Metanephros (tissue), 1 donor: ENCODE data around the gene ASB10. TPM values are rescaled to one million over a fixed set of nuclear protein-coding genes. Genes with fewer than 3 reads are reported as not detected.

Source experiments
- total RNA-seq: library from RNA; depleted of rRNA; stranded (reverse); fragments of >200 nt; gene quantifications from one replicate; pipeline ENCODE4 v1.2.3, GENCODE V29; 2014

Gene ASB10, protein sequence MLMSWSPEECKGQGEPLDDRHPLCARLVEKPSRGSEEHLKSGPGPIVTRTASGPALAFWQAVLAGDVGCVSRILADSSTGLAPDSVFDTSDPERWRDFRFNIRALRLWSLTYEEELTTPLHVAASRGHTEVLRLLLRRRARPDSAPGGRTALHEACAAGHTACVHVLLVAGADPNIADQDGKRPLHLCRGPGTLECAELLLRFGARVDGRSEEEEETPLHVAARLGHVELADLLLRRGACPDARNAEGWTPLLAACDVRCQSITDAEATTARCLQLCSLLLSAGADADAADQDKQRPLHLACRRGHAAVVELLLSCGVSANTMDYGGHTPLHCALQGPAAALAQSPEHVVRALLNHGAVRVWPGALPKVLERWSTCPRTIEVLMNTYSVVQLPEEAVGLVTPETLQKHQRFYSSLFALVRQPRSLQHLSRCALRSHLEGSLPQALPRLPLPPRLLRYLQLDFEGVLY
- total RNA-seq, result 3.4 TPM

DNA sequence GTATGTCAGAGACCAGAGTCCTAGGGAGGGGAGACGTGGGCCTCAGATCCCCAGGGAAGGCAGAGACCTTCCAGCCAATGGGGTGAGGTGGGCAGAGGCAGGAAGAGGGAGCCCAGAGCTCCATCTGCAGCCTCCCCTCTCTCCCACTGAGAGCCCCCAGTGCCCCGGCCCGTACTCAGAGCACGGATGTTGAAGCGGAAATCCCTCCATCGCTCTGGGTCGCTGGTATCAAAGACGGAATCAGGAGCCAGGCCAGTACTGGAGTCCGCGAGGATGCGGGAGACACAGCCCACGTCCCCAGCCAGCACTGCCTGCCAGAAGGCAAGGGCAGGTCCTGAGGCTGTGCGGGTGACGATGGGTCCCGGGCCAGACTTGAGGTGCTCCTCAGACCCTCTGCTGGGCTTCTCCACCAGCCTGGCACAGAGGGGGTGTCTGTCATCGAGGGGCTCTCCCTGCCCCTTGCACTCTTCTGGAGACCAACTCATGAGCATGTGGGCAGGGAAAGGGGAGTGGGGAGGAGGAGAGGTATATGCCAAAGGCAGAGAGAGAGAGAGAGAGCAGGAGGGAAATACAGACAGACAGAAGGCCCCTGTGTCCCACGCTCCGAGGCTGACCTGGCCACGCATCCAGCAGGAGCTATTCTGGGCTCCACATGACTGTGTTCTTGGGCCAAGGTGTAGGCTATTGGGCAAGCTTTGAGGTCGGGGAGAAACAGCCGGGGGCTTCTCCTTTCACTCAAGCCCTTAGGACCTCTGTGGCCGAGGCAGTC is at the start of gene ASB10:
TSS of gene ASB10 (minus strand) at position 611 of the 769 bp plus-strand sequence. CDS start at position 491, 120 bp downstream.

GRCh38 chr7:151232091-151232916 is 45.3 kb upstream of the ASB10 start, which contains the start of gene CHPF2:
Gene CHPF2, plus strand, starts transcription at chr7:151232483. Its CDS starts 1,529 bp downstream, at chr7:151234012.

DNA sequence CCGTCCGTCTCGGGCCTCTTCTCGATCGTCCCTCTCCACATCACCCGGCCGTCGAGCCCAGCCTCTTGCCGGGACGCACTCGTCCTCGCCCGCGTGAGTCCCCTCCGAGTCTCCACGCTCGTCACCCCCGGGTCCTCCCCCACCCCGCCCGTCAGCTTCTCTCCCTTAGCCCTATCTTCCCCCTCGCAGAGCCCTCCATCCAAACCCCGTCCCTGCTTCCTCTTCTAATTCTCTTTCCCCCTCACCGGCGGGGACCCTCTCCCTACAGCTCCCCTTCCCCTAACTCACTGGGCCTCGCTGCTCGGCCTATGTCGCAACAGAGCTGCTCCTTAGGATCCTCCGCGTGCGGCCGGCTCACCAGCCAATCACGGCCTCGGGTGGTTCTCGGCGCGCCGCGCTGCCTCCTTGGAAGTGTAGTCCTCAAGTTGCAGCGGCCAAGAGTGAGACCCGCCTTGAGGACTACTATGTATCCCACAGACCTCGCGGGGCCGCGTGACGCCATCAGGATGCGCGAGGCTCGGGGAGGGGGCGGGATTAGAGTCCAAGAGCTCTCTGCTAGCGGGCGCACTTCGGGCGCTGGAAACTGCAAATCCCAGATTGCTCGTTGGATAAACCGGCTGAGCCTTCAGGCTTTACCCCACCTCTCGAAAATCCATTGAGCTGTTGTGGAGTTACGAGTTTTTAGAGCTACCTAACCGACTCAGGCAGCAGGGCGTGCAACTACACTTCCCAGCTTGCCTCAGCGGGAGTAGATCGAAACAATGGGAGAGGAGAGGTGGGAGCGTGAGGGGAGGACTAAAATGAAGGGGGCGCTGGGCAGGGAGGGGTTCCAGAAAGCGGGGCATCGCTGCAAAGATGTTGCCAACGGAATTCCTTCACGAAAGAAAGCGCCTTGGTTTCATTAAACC is 40.1 kb upstream of the ASB10 start, which contains the start of gene ABCF2:
TSS of gene ABCF2 (minus strand) at position 331 of the 908 bp plus-strand sequence. CDS start 747 bp downstream, outside the sequence.

GRCh38 chr7:151210087-151210854 is 23.2 kb upstream of the ASB10 start, which contains the start of gene H2BK1:
Gene H2BK1, minus strand, starts transcription at chr7:151210488. Its CDS starts 170 bp downstream, at chr7:151210318.

GRCh38 chr7:151167197-151167961 is 19.7 kb downstream of the ASB10 start, which contains the start of gene GBX1:
Gene GBX1, minus strand, starts transcription at chr7:151167694. Its CDS starts 146 bp downstream, at chr7:151167548.

Other genes starting within 250 kb of the ASB10 start
- gene KCNH2, start 208.9 kb downstream of the ASB10 start, total RNA-seq, result 14.4 TPM
- 22.5 TPM for gene NOS3, start 196.2 kb downstream of the ASB10 start, total RNA-seq
- gene ATG9B, start 162.8 kb downstream of the ASB10 start, total RNA-seq, result 0.70 TPM
- 24.6 TPM for gene ABCB8, start 158.8 kb downstream of the ASB10 start, total RNA-seq
- 0.76 TPM for gene ASIC3, start 138.7 kb downstream of the ASB10 start, total RNA-seq
- gene CDK5, start 129.4 kb downstream of the ASB10 start, total RNA-seq, result 13.3 TPM
- 110 TPM for gene SLC4A2, start 127.7 kb downstream of the ASB10 start, total RNA-seq
- gene FASTK, start 106.4 kb downstream of the ASB10 start, total RNA-seq, result 64.4 TPM
- gene TMUB1, start 103.8 kb downstream of the ASB10 start, total RNA-seq, result 25.7 TPM
- gene AGAP3, start 100.8 kb downstream of the ASB10 start, total RNA-seq, result 48.6 TPM
- gene GBX1, start 19.6 kb downstream of the ASB10 start, total RNA-seq, result 0.64 TPM
- not detected for gene H2BK1, start 23.2 kb upstream of the ASB10 start, total RNA-seq
- 22.3 TPM for gene ABCF2, start 40.0 kb upstream of the ASB10 start, total RNA-seq
- 29.1 TPM for gene CHPF2, start 45.2 kb upstream of the ASB10 start, total RNA-seq
- 50.2 TPM for gene SMARCD3, start 61.4 kb upstream of the ASB10 start, total RNA-seq
- gene NUB1, start 154.6 kb upstream of the ASB10 start, total RNA-seq, result 37.1 TPM
- 93.8 TPM for gene WDR86, start 222.8 kb upstream of the ASB10 start, total RNA-seq